GM19193 (cell line): ENCODE measurements around the gene ACP3.

Experiments
- POLR2A ChIP-seq: IDR thresholded peaks from 4 replicates; pipeline ENCODE4 v1.6.1; 2011; ENCODE audit not compliant: insufficient read depth, insufficient read length; ENCODE audit errors: extremely low read depth

ACP3 gene, protein sequence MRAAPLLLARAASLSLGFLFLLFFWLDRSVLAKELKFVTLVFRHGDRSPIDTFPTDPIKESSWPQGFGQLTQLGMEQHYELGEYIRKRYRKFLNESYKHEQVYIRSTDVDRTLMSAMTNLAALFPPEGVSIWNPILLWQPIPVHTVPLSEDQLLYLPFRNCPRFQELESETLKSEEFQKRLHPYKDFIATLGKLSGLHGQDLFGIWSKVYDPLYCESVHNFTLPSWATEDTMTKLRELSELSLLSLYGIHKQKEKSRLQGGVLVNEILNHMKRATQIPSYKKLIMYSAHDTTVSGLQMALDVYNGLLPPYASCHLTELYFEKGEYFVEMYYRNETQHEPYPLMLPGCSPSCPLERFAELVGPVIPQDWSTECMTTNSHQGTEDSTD

DNA sequence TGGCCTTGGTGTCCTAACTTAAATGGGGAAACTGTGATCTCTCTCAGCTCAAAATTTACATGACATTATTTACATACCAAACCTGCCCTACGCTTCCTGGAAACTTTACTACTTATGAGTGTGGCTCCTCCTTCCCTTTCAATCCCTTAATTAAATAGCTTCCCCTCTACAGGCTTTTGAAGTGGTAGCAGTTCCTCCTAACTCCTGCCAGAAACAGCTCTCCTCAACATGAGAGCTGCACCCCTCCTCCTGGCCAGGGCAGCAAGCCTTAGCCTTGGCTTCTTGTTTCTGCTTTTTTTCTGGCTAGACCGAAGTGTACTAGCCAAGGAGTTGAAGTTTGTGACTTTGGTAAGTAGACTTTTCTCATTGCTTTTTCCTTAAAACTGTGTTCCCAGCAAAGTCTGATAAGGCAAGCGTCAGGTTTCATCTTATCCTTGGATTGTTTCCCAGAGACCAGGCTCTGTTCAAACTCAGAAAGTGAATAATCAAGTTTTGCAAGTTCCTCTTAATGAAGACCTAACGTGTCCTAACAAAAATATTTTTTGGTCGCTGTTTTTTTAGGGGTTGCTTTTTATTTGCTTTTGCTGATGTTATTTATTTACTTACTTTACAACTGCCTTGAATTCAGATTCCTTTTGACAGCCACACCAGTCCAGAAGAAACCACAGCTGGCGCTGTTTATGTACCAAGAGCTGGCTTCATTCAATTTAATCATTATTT, at the start of gene ACP3:
TSS of gene ACP3 (plus strand) at position 179 of the 720 bp plus-strand sequence. CDS start at position 229, 50 bp downstream.
- no peak for TF ChIP-seq POLR2A

DNA sequence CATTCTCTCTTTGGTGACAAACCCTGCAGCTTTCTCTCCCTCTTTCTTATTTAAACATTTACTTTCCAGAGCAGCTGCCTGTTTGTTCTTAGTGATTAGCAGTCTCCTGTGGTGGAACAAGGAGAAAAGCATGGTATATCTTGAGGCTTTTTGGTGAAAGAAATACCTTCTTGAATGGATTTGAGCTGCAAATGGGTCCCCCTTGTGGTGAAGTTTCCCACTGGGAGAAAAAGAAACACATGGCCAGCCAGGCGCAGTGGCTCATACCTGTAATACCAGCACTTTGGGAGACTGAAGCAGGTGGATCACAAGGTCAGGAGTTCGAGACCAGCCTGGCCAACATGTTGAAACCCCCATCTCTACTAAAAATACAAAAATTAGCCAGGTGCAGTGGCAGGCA, 48.3 kb upstream of the ACP3 start:
- TF ChIP-seq POLR2A = no peak

DNA sequence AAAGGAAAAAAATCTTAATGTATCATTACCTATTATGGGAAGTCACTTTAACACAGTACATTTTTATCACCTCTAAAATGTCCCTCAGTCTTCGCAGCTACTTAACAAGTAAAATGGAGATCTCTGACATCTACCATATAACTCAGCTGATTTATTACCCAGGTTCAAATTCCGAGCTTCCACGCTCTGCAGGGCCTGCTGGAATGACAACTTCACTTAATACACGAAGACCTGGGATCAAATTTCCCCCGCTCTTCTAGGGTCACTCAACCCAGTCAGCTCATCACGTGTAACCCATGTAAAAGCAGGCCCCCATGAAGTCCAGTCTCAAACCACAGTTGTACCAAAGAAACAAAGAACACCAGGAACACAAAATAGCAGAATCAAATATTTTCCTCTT, 44.2 kb upstream of the ACP3 start:
- no peak for TF ChIP-seq POLR2A

DNA sequence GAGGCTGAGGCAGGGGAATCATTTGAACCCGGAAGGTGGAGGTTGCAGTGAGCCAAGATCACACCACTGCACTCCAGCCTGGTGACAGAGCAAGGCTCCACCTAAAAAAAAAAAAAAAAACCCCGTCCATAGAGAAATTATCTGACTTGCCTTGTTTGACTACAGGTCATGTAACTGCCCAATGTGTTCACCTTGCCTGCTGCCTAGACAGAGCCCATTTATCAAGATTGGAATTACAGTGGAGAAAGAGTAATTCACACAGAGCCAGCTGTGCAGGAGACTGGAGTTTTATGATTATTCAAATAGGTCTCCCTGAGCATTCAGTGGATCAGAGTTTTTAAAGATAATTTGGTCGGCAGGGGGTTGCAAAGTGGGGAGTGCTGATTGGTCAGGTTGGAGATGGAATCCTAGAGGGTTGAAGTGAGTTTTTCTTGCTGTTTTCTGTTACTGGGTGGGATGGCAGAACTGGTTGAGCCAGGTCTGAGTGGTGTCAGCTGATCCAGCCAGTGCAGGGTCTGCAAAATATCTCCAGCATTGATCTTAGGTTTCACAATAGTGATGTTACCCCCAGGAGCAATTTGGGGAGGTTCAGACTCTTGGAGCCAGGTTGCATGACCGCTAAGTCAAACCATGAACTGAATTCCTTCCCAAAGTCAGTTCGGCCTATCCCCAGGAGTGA, 40.8 kb upstream of the ACP3 start:
- no peak for TF ChIP-seq POLR2A

DNA sequence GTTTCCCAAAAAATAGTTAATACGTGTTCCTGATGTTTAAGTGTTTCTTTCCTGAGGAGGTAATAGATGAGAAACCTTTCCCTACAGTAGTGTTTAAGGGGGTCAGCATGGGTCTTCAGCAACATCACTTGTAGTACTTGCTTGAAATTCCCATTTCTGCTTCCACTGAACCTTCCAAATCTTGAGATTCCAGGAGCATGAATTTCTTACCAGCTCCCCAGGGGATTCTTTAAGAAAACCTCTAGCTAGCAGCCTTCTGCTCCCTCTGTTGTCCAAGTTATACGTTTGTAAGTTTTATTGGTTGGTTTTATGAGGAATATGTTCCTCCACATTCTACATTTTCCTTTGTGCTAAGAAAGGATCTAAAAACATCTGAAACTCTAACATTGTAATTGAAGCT, 38.2 kb upstream of the ACP3 start:
- no peak for TF ChIP-seq POLR2A

DNA sequence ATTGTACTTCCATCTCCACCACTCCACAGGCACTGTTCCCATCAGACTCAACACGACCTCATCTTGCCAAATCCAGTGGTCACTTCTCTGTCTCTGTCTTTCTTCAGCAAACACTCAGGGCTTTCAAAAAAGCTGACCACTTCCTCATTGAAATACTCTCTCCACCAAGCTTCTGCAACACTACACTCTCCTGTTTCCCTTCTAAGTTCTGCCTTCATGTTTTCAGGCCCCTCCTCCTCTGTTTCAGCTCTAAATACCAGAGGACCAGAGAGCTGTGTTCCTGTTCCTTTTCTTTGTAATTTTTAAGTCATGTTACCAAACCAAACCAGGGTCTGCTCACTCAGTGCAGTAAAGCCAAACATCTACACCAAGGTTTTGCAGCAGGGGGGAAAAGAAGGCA, 33.8 kb upstream of the ACP3 start:
- no peak for TF ChIP-seq POLR2A

DNA sequence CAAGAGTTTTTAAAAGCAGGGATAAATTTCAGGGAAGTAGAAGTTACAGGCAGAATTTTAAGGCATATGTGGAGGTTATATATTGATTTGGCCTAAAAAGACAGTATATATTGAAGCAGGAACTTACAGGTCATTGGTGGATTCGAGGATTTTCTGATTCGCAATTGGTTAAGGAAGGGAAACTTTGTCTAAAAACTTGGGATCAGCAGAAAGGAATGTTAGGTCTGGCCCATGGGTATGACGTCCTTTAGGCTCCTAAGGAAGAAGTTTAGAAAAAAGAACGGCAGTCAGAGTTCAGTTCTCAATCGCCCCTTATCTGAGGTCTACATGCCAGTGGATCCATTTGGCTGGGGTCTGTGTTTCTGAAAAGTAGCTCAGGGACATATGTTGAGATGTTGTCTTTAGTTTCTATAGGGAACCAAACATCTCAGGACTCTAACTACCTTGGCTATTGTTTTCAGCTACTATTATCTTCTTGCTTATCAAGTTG, 33.2 kb upstream of the ACP3 start:
- TF ChIP-seq POLR2A = no peak

DNA sequence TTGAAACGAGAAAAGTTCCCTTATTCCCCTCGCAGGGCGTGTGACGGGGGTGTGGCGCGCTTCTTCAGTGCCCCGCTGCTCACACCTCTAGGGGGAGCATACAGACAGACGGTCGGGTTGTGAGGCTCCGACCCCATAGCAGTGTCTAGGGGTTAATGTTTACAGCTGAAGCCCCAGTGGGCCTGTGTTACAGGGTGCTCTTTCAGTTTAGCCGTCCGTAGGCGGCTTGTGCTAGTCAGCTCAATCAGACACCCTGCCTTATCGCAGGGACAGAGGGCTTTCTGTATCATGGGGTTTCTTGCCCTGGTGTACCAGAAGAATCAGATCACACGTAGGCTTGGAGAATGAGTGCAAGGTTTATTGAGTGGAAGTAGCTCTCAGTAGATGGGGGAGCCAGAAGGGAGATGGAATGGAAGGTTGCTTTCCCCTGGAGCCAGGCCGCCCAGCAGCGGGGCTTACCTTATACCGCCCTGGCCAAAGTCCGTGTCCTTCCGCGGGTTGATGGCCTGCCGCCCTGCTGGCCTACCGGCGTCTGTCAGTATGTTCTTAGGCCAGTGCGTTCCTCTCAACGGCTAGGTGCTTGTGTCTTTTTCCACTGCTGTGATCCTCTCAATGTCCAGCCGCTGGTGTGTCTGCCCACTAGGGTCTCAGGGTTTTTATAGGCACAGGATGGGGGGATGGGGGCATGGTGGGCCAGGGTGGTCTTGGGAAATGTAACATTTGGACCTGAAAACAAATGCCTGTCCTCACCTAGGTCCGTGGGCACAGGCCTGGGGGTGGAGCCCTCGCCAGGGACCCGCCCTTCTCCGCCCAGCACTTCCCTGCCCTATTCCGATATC, 32.2 kb upstream of the ACP3 start:
- TF ChIP-seq POLR2A = no peak

DNA sequence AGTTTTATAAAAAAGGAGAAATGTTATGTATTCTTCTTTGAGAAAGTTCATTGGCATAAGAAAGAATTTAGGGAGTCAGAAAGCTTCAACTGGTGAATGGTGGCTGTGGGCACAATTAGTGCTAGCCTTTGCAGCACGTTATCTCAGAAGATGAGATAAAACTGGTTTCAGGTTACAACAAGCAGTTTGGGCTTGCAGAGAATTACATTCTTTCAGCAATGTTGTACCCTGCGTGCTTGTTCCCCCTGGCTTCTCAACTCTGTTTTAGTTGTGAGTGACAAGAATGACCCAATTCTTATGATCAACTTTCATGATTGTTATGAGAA, 31.6 kb upstream of the ACP3 start:
- TF ChIP-seq POLR2A = no peak

DNA sequence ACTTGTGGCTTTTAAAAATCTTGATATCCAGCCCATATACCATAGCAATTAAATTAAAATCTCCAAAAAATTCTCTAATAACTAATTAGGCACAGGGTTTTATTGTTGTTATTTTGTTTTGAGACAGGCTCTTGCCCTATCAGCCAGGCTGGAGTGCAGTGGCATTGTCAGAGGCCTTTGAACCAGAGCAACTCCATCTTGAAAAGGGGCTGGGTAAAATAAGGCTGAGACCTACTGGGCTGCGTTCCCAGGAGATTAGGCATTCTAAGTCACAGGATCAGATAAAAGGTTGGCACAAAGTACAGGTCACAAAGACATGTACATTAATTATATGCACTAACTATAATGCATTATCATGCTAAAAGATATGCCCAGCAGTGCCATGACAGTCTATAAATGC, 31.2 kb upstream of the ACP3 start:
- TF ChIP-seq POLR2A = no peak

DNA sequence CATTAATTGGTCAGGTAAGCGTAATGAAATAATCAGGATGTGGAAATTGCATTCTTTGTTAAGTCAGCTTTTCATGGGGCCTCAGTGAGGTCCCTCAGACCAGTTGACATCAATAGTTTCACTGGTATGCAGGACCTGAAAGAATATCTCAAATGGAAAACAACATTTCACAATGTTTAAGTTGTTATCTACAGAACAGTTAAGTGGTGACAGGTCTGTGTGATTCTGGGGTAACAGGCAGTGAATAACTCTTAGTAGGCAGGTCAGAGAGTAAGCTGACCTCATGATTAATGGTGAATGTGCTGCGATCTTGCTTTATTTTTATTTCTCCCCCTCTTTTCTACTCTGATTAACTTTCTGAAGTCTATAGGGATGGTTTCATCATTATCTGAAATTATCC, 28.9 kb upstream of the ACP3 start:
- TF ChIP-seq POLR2A = no peak

DNA sequence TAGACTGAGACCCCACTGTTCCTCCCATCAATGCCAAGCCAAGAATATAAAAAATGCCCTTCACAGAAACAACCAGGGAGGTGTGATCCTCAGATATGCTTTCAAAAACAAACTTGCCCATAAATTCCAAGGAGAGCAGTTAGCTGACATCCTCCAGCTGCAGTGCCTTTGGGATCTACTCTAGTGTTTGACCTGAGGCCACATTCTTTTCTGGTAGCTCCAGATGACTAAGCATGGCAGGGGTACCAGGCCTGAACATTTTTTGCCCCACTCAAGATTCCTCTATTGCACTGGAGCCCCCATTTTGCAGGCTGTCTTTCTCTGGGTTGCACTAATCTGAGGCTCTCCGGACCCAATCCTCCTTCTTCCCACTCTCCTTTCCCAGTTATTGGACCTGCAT, 27.9 kb upstream of the ACP3 start:
- no peak for TF ChIP-seq POLR2A

DNA sequence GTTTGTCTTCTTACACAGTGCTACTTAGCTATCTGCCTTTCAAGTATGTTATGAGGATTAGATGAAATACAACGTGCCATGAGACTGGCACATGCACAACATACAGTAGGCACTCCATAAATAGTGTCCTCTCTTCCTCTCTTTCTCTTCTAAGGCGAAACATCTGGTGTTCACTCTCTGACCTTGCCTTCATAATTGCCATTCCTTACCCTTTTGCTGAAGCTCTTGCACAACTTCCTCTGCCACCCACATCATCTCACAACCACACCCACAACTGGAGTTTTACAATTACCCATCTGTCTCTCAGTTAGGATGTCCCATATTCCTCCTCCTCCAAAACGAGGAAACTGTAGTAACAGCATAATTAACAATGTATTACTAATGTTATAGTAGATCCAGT, 26.4 kb upstream of the ACP3 start:
- TF ChIP-seq POLR2A = no peak

DNA sequence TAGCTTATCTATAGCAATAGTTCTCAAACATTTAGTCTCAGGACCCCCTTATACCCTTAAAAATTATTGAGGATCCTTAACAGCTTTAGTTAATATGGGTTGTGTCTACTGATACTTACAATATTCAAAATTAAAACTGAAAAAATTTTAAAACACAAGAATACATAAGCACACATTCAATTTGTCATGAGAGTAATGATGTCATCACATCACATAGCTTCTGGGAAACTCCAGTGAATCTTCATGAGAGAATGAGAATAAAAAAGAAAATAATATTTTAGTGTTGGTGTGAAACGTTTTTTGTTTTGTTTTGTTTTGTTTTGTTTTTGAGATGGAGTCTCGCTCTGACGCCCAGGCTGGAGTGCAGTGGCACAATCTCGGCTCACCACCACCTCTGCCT, 25.2 kb upstream of the ACP3 start:
- TF ChIP-seq POLR2A = no peak

DNA sequence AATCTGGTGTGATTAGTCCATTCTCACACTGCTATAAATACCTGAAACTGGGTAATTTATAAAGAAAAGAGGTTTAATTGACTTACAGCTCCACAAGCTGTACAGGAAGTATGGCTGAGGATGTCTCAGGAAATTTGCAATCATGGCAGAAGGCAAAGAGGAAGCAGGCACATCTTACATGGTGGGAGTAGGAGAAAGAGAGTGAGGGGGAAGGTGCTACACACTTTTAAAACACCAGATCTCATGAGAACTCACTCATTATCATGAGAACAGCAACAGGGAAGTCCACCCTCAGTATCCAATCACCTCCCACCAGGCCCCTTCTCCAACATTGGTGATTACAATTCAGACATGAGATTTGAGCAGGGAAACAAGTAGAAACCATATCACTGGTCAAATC, 24.0 kb upstream of the ACP3 start:
- TF ChIP-seq POLR2A = no peak

DNA sequence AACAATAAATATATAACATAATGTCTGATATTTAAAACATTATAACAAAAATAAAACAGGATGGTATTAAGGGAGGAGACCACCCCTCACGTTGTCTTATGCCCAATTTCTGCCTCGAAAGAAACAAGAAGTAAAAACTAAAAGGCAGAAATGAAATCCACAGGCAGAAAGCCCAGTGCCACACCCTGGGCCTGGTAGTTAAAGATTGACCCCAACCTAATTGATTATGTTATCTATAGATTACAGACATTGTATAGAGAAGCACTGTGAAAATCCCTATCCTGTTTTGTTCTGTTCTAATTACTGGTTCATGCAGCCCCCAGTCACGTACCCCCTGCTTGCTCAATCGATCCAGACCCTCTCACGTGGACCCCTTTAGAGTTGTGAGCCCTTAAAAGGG, 22.3 kb upstream of the ACP3 start:
- TF ChIP-seq POLR2A = no peak

DNA sequence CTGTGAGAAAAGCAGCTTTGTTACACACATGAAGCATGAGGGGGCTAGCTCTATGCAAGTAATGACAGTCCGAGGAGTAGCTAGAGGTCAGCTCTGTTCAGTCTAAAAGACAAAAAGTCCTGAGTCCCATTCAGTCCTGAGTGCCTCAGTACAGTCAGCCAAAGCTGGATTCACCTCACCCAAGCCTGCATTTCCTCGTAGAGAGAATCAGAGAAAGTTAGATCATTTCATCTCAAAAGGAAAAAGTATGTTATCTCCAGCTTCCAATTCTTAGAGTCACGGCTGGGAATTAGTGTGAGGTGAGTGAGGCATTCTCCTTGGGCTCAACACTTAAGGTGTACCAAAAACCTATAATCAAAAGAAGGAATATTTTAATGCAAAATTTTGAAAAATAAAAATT, 5.9 kb upstream of the ACP3 start:
- no peak for TF ChIP-seq POLR2A
